Measurements from ENCODE around the gene COL20A1. TPM values are rescaled to one million over a fixed set of nuclear protein-coding genes. Genes with fewer than 3 reads are reported as not detected.

The COL20A1 gene
- total RNA-seq, 2 donors from 2014 or later: 7.1 TPM; not detected in 1

- intact Hi-C loops (cut with DNase I): no loop called here
- 42% methylated on average over 16 of the region's 16 CpGs for WGBS
- H3K4me3 ChIP-seq: peak overlapping the region in 1 of 2 donors; percentile 26
Measured at GRCh38 chr20:63253065-63253437, 39.9 kb upstream of the COL20A1 start.

GRCh38 chr20:63253438-63254231, 39.4 kb upstream of the COL20A1 start:
- intact Hi-C loops (cut with DNase I): no loop called here
- no peak for TF ChIP-seq POLR2A (IDR thresholded peaks at IDR 0.05)
- TF ChIP-seq CTCF (IDR thresholded peaks at IDR 0.05): no peak
- TF ChIP-seq POLR2AphosphoS5 (IDR thresholded peaks at IDR 0.05): no peak
- no peak for DNase-seq (ENCODE audit: low spot score)
- Histone ChIP-seq H3K27me3 (replicated peaks; ENCODE audit: insufficient read depth) (peaks cover 25% of the 10 kb centered on the region), H3K4me3 (peak overlapping the region; percentile 12 to 26), H3K36me3 (no peaks in the 10 kb centered on the region), H3K27ac (no peak overlapping the region), H3K4me1 (replicated peaks) (no peaks in the 10 kb centered on the region), H3K9me3 (no peaks in the 10 kb centered on the region)
- under 1% methylated on average over 82 of the region's 89 CpGs for WGBS

More at GRCh38 chr20:63253065-63253437, 39.9 kb upstream of the COL20A1 start:
- H3K27me3 ChIP-seq (replicated peaks; ENCODE audit: insufficient read depth): peaks cover 25% of the 10 kb centered on the region
- TF ChIP-seq CTCF (IDR thresholded peaks at IDR 0.05): no peak
- no peak for TF ChIP-seq POLR2AphosphoS5 (IDR thresholded peaks at IDR 0.05)
- no peak for TF ChIP-seq POLR2A (IDR thresholded peaks at IDR 0.05)
- H3K4me1 ChIP-seq (replicated peaks): no peaks in the 10 kb centered on the region
- DNase-seq (ENCODE audit: low spot score): no peak
- H3K9me3 ChIP-seq: no peaks in the 10 kb centered on the region
- no peaks in the 10 kb centered on the region for H3K36me3 ChIP-seq
- no peak overlapping the region for H3K27ac ChIP-seq

- intact Hi-C loops (cut with DNase I): no loop called here
- H3K9me3 ChIP-seq: no peaks in the 10 kb centered on the region
- peak within 1 kb of the TSS; percentile 12 to 26 for H3K4me3 ChIP-seq
- H3K27ac ChIP-seq: no peak within 1 kb of the TSS
- DNase-seq (ENCODE audit: low spot score): no peak
- peaks cover 20% of the 10 kb centered on the region for H3K27me3 ChIP-seq (replicated peaks; ENCODE audit: insufficient read depth)
- H3K36me3 ChIP-seq: no peaks in the 10 kb centered on the region
- H3K4me1 ChIP-seq (replicated peaks): no peaks in the 10 kb centered on the region
- WGBS: 0% methylated on average over 1 of the region's 46 CpGs
- TF ChIP-seq POLR2AphosphoS5 (IDR thresholded peaks at IDR 0.05): no peak
Measured at GRCh38 chr20:63254232-63254605, 38.8 kb upstream of the COL20A1 start, which contains the start of gene NKAIN4. Gene NKAIN4, minus strand, starts transcription at chr20:63254463. Its CDS starts 13 bp downstream, at chr20:63254450.

- Histone ChIP-seq H3K27ac (no peak overlapping the region), H3K4me3 (no peak overlapping the region), H3K36me3 (no peaks in the 10 kb centered on the region), H3K4me1 (replicated peaks) (no peaks in the 10 kb centered on the region), H3K9me3 (no peaks in the 10 kb centered on the region), H3K27me3 (replicated peaks; ENCODE audit: insufficient read depth) (peaks cover 20% of the 10 kb centered on the region)
- WGBS: 45% methylated on average over 24 of the region's 56 CpGs
- no peak for TF ChIP-seq POLR2A (IDR thresholded peaks at IDR 0.05)
- TF ChIP-seq CTCF (IDR thresholded peaks at IDR 0.05): no peak
- TF ChIP-seq POLR2AphosphoS5 (IDR thresholded peaks at IDR 0.05): no peak
- intact Hi-C loops (cut with DNase I): no loop called here
- DNase-seq (ENCODE audit: low spot score): no peak
Measured at GRCh38 chr20:63254606-63255384, 38.2 kb upstream of the COL20A1 start.

GRCh38 chr20:63255931-63256704, 36.9 kb upstream of the COL20A1 start:
- Histone ChIP-seq H3K27ac (no peak overlapping the region), H3K4me1 (replicated peaks) (no peaks in the 10 kb centered on the region), H3K9me3 (no peaks in the 10 kb centered on the region), H3K36me3 (no peaks in the 10 kb centered on the region), H3K27me3 (replicated peaks; ENCODE audit: insufficient read depth) (peaks cover 20% of the 10 kb centered on the region), H3K4me3 (no peak overlapping the region)
- no peak for TF ChIP-seq POLR2A (IDR thresholded peaks at IDR 0.05)
- WGBS: 44% methylated on average over 25 of the region's 31 CpGs
- intact Hi-C loops (cut with DNase I): no loop called here
- DNase-seq (ENCODE audit: low spot score): peak; percentile 17

Data from prostate gland (tissue), 2 donors.